Measurements from ENCODE around the gene KCNK16. TPM values are rescaled to one million over a fixed set of nuclear protein-coding genes. Genes with fewer than 3 reads are reported as not detected.
"Not testable (repeated sequence)": the region's sequence is repeated elsewhere in the genome, so short reads cannot be mapped to it uniquely, and the experiment has no call there.

Gene KCNK16
- total RNA-seq, 4 donors from 2014 or later = not detected

DNA sequence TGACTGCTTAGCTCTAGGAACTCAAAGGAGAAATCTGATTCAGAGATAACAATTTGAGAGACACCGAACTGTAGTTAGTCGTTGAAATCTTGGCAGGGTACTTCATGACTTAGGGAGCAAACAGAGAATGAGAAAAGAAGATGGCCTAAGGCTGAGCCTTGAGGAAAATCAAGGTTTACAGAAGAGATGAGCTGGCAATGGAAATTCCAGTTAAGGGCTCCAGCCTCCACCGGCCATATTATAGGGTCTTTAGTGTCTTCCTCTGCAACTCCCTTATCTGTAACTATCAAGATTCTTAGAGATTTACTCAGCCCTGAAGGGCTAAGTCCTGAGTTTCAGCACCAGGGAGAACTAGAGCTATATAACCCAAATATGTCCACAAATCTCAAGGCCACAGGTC, 34.9 kb downstream of the KCNK16 start:
- Histone ChIP-seq H3K9me3 (no peaks in the 10 kb centered on the region), H3K36me3 (no peaks in the 10 kb centered on the region), H3K27me3 (no peaks in the 10 kb centered on the region), H3K27ac (no peak overlapping the region), H3K4me1 (no peaks in the 10 kb centered on the region), H3K4me3 (no peak overlapping the region)
- no peak for DNase-seq
- intact Hi-C loops (cut with DNase I; ENCODE audit: low total_unique reads) = no loop called here
- TF ChIP-seq POLR2A (IDR thresholded peaks at IDR 0.05) (no peak), CTCF (IDR thresholded peaks at IDR 0.05) (no peak)

- H3K4me3 ChIP-seq; H3K27ac ChIP-seq; H3K9me3 ChIP-seq; H3K27me3 ChIP-seq; H3K36me3 ChIP-seq; DNase-seq; intact Hi-C loops (cut with DNase I; ENCODE audit: low total_unique reads); H3K4me1 ChIP-seq: not testable (repeated sequence)
Observed at GRCh38 chr6:39286596-39286995, 35.9 kb downstream of the KCNK16 start.

GRCh38 chr6:39282774-39283173, 39.7 kb downstream of the KCNK16 start:
- no peaks in the 10 kb centered on the region for H3K9me3 ChIP-seq
- no peak overlapping the region for H3K27ac ChIP-seq
- H3K36me3 ChIP-seq = no peaks in the 10 kb centered on the region
- DNase-seq = no peak
- H3K4me1 ChIP-seq = no peaks in the 10 kb centered on the region
- intact Hi-C loops (cut with DNase I; ENCODE audit: low total_unique reads) = no loop called here
- H3K4me3 ChIP-seq = no peak overlapping the region
- H3K27me3 ChIP-seq = no peaks in the 10 kb centered on the region
- no peak for TF ChIP-seq CTCF (IDR thresholded peaks at IDR 0.05)

GRCh38 chr6:39281312-39281980, 41.1 kb downstream of the KCNK16 start:
- Histone ChIP-seq H3K27me3 (no peaks in the 10 kb centered on the region), H3K36me3 (no peaks in the 10 kb centered on the region), H3K4me1 (no peaks in the 10 kb centered on the region), H3K4me3 (no peak overlapping the region), H3K9me3 (no peaks in the 10 kb centered on the region), H3K27ac (no peak overlapping the region)
- DNase-seq = no peak
- intact Hi-C loops (cut with DNase I; ENCODE audit: low total_unique reads) = no loop called here
- no peak for TF ChIP-seq POLR2A (IDR thresholded peaks at IDR 0.05)
- TF ChIP-seq CTCF (IDR thresholded peaks at IDR 0.05) = no peak

DNA sequence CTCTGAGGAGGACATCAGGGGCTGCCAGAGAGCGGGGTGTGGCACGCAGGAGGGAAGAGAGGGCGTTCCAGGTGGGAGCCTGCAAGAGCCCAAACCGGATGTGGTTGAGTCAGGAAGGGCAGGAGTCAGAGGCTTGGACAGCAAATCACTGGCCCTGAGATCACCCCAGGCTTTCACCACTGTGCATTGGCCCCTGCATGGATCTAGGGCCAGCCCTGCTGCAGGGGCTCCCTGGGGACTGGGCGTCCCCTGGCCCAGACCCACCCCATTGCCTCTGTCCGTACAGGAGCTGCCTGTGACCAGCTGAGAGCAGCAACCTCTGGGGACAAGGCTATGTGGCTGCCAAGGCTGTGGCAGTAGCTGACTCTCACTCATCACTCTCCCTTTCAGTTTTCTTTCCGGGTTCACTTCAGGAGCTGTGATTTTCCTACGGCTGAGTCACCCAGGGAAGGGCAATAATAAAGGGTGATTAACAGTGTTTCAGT, 42.2 kb downstream of the KCNK16 start:
- no peak for DNase-seq

More for the DNA sequence above, 42.2 kb downstream of the KCNK16 start:
- Histone ChIP-seq H3K4me3 (no peak overlapping the region), H3K27ac (no peak overlapping the region), H3K4me1 (no peaks in the 10 kb centered on the region), H3K27me3 (no peaks in the 10 kb centered on the region), H3K9me3 (no peaks in the 10 kb centered on the region), H3K36me3 (no peaks in the 10 kb centered on the region)
- TF ChIP-seq CTCF (IDR thresholded peaks at IDR 0.05) (no peak), POLR2A (IDR thresholded peaks at IDR 0.05) (no peak)
- intact Hi-C loops (cut with DNase I; ENCODE audit: low total_unique reads) = no loop called here
